IPS-18a (cell line): ENCODE data around the gene SIX6.
"Not testable (repeated sequence)": the region's sequence is repeated elsewhere in the genome, so short reads cannot be mapped to it uniquely, and the experiment has no call there.

ENCODE experiments used
- H3K27ac ChIP-seq: one replicate; pipeline ENCODE4 v1.5.1; 2013; ENCODE audit warnings: low read length
- H3K27me3 ChIP-seq: one replicate; pipeline ENCODE4 v1.6.1; 2013; ENCODE audit warnings: mild to moderate bottlenecking, low read length; ENCODE audit not compliant: control insufficient read depth, insufficient read depth
- H3K36me3 ChIP-seq: one replicate; pipeline ENCODE4 v1.6.1; 2013; ENCODE audit warnings: low read depth, low read length; ENCODE audit not compliant: control insufficient read depth
- H3K4me1 ChIP-seq: one replicate; pipeline ENCODE4 v1.6.1; 2013; ENCODE audit warnings: low read depth, low read length; ENCODE audit not compliant: control insufficient read depth
- H3K4me3 ChIP-seq: one replicate; pipeline ENCODE4 v1.5.1; 2013; ENCODE audit warnings: low read length
- H3K9ac ChIP-seq: one replicate; pipeline ENCODE4 v1.6.1; 2013; ENCODE audit warnings: mild to moderate bottlenecking, low read length, moderate library complexity
- H3K9me3 ChIP-seq: one replicate; pipeline ENCODE4 v1.6.1; 2013; ENCODE audit warnings: low read depth, low read length; ENCODE audit not compliant: control insufficient read depth

Gene SIX6

GRCh38 chr14:60508707-60509437 is at the start of gene SIX6:
SIX6 (plus strand) TSS chr14:60509146; CDS start chr14:60509399, 253 bp downstream.
- peaks cover 61% of the 10 kb centered on the region for H3K4me1 ChIP-seq
- no peak within 1 kb of the TSS for H3K9ac ChIP-seq
- H3K27ac ChIP-seq: no peak within 1 kb of the TSS
- no peaks in the 10 kb centered on the region for H3K36me3 ChIP-seq
- H3K4me3 ChIP-seq: peak within 1 kb of the TSS; percentile 67
- H3K27me3 ChIP-seq: peaks cover 100% of the 10 kb centered on the region
- H3K9me3 ChIP-seq: no peaks in the 10 kb centered on the region

- not testable (repeated sequence) for H3K4me3 ChIP-seq
Measured at GRCh38 chr14:60480248-60480647, 28.7 kb upstream of the SIX6 start.

DNA sequence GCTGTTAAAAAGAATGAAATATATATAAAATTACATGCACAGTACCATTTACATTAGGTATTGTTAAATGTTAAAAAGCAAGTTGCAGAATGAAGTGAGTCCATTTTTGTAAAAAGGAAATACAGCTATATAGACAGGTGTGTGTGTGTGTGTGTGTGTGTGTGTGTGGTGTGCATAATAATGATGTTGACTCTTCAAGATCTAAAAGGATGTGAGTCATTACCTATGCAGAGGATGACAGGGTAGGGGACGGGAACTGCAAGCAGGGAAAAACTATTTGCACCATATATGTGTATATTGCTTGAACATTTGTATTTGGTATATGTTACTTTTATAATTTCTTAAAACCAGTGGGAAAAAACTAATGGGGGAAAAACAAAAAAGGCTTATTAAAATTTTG is 26.2 kb upstream of the SIX6 start:
- Histone ChIP-seq H3K27ac (no peak overlapping the region), H3K27me3 (peaks cover 34% of the 10 kb centered on the region), H3K4me3 (no peak overlapping the region), H3K9ac (no peak overlapping the region), H3K36me3 (no peaks in the 10 kb centered on the region), H3K4me1 (no peaks in the 10 kb centered on the region), H3K9me3 (no peaks in the 10 kb centered on the region)

More at GRCh38 chr14:60480248-60480647, 28.7 kb upstream of the SIX6 start:
- not testable (repeated sequence) for H3K27me3 ChIP-seq, H3K9ac ChIP-seq, H3K9me3 ChIP-seq, H3K27ac ChIP-seq, H3K4me1 ChIP-seq, H3K36me3 ChIP-seq

DNA sequence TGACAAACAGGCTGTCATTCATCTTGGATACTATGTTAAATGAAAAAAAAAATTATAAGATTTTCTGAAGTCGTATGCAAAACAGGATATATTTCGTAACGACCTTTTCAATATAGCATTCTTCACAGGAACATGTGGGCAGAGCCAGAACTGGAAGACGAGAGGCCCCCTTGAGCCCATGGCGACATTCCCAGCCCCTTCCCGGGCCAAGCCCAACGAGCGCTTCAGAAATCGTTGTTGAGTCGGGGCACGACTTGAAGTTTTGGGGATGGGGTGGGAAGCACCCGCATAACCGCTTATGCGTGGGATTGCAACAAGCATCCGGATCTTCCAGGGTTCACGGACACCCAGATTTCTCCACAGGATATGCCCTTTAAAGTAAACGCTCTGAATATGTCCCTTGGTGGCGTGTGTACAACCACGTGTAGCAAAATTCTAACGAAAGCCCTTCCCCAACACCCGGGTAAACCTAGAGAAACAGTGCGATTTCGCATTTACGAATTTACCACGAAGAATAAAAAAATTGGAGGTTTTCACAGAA is 23.8 kb upstream of the SIX6 start:
- Histone ChIP-seq H3K27me3 (peaks cover 51% of the 10 kb centered on the region), H3K9ac (peak overlapping the region; percentile 62), H3K27ac (no peak overlapping the region), H3K9me3 (no peaks in the 10 kb centered on the region), H3K36me3 (no peaks in the 10 kb centered on the region), H3K4me1 (no peaks in the 10 kb centered on the region), H3K4me3 (peak overlapping the region; percentile 69)

- Histone ChIP-seq H3K4me1 (no peaks in the 10 kb centered on the region), H3K27me3 (peaks cover 51% of the 10 kb centered on the region), H3K9me3 (no peaks in the 10 kb centered on the region), H3K27ac (no peak within 1 kb of the TSS), H3K4me3 (peak within 1 kb of the TSS; percentile 69), H3K9ac (peak within 1 kb of the TSS; percentile 62), H3K36me3 (no peaks in the 10 kb centered on the region)
Measured at GRCh38 chr14:60485598-60486251, 23.2 kb upstream of the SIX6 start, which contains the start of gene C14orf39. C14orf39 (minus strand) TSS chr14:60486063; CDS start chr14:60485078, 985 bp downstream.

- H3K36me3 ChIP-seq: no peaks in the 10 kb centered on the region
- no peak overlapping the region for H3K9ac ChIP-seq
- H3K4me1 ChIP-seq: no peaks in the 10 kb centered on the region
- H3K27me3 ChIP-seq: peaks cover 51% of the 10 kb centered on the region
- H3K27ac ChIP-seq: no peak overlapping the region
- no peaks in the 10 kb centered on the region for H3K9me3 ChIP-seq
- no peak overlapping the region for H3K4me3 ChIP-seq
Measured at GRCh38 chr14:60487211-60487610, 21.7 kb upstream of the SIX6 start.

DNA sequence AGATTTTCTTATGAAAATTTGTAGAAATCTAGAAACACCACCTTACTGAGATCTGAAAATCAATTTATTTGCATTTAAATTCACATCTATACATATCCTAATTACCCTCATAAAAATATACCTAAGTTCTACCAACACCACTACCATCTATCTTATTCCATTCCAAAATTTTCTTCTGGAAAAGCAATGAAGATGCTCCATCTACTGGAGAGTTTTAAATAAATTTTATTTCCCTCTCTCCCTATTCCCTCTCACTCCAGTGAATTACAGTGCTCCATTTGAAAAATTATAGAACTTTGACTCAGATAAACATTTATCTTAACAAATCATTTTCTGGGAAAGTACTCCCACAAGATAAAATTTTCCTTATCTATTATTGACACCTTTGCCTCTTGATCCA is 20.8 kb upstream of the SIX6 start:
- Histone ChIP-seq H3K4me1 (no peaks in the 10 kb centered on the region), H3K9me3 (no peaks in the 10 kb centered on the region), H3K27me3 (peaks cover 51% of the 10 kb centered on the region), H3K4me3 (no peak overlapping the region), H3K27ac (no peak overlapping the region), H3K9ac (no peak overlapping the region), H3K36me3 (no peaks in the 10 kb centered on the region)

DNA sequence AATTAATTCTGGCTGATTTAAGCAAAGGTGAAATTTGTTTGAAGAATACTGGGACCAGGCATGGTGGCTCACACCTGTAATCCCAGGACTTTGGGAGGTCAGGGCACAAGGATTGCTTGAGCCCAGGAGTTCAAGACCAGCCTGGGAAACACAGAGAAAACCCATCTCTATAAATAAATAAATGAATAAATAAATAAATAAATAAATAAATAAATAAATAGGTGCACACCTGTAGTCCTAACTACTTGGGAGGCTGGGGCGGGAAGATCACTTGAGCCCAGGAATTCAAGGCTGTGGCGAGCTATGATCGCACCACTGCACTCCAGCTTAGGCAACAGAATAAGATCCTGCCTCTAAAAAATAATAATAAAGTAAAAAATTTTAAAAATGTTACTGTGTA is 18.7 kb upstream of the SIX6 start:
- no peaks in the 10 kb centered on the region for H3K4me1 ChIP-seq
- no peak overlapping the region for H3K4me3 ChIP-seq
- no peaks in the 10 kb centered on the region for H3K36me3 ChIP-seq
- H3K9ac ChIP-seq: no peak overlapping the region
- H3K27ac ChIP-seq: no peak overlapping the region
- H3K9me3 ChIP-seq: no peaks in the 10 kb centered on the region
- peaks cover 42% of the 10 kb centered on the region for H3K27me3 ChIP-seq

GRCh38 chr14:60495946-60496345 is 13.0 kb upstream of the SIX6 start:
- H3K9ac ChIP-seq: no peak overlapping the region
- H3K9me3 ChIP-seq: no peaks in the 10 kb centered on the region
- no peak overlapping the region for H3K27ac ChIP-seq
- no peaks in the 10 kb centered on the region for H3K27me3 ChIP-seq
- no peaks in the 10 kb centered on the region for H3K36me3 ChIP-seq
- H3K4me1 ChIP-seq: no peaks in the 10 kb centered on the region
- H3K4me3 ChIP-seq: no peak overlapping the region

GRCh38 chr14:60502541-60502940 is 6.4 kb upstream of the SIX6 start:
- H3K9me3 ChIP-seq: no peaks in the 10 kb centered on the region
- peaks cover 16% of the 10 kb centered on the region for H3K4me1 ChIP-seq
- no peak overlapping the region for H3K9ac ChIP-seq
- H3K4me3 ChIP-seq: no peak overlapping the region
- peaks cover 61% of the 10 kb centered on the region for H3K27me3 ChIP-seq
- H3K36me3 ChIP-seq: no peaks in the 10 kb centered on the region
- no peak overlapping the region for H3K27ac ChIP-seq

DNA sequence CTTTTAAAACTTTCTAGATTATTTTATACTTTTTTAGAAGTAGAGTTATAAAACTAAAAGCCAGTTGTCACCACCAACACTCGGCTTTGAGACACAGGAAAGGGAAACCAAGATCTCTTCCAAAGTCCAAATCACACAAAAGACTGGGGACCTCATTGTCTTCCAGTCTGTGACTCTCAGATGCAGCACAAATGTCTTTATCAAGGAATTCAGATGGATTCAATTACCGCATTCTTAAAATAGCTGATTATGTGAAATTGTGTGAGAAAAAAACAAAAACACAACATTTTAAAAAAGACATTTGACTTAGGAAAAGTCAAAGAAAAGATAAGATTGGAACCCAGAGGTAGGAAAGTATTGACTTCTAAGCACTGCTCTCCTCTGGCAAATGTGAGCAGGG is 3.5 kb upstream of the SIX6 start:
- no peaks in the 10 kb centered on the region for H3K9me3 ChIP-seq
- H3K4me1 ChIP-seq: peaks cover 31% of the 10 kb centered on the region
- H3K36me3 ChIP-seq: no peaks in the 10 kb centered on the region
- no peak overlapping the region for H3K4me3 ChIP-seq
- no peak overlapping the region for H3K27ac ChIP-seq
- H3K27me3 ChIP-seq: peaks cover 90% of the 10 kb centered on the region
- no peak overlapping the region for H3K9ac ChIP-seq
